Mucosa of descending colon (tissue), 3 donors: ENCODE results near the gene WDR20. TPM values are rescaled to one million over a fixed set of nuclear protein-coding genes. Genes with fewer than 3 reads are reported as not detected.

Experiments used
- ATAC-seq: fragments of 200-7000 bp; cut with Tn5 transposase; one replicate; pipeline ENCODE4 v1.9.1; 2020; ENCODE audit warnings: mild to moderate bottlenecking, moderate library complexity
- DNase-seq, 3 donors: peaks; one replicate each; pipeline ENCODE4 v3.0.0-alpha.2; 2020
- H3K36me3 ChIP-seq: fragments of 200-600 bp; one replicate; pipeline ENCODE4 v1.8.0; 2021; ENCODE audit warnings: low read depth, mild to moderate bottlenecking
- H3K4me1 ChIP-seq: fragments of 200-600 bp; one replicate; pipeline ENCODE4 v1.8.0; 2021; ENCODE audit warnings: low read depth, mild to moderate bottlenecking
- H3K4me3 ChIP-seq: fragments of 200-600 bp; one replicate; pipeline ENCODE4 v1.8.0; 2021; ENCODE audit warnings: mild to moderate bottlenecking
- H3K9me3 ChIP-seq: fragments of 200-600 bp; one replicate; pipeline ENCODE4 v1.8.0; 2021; ENCODE audit warnings: mild to moderate bottlenecking
- intact Hi-C, 2 donors: fragments of 100-400 bp; cut with DNase I in 1 of 2; cut with micrococcal nuclease in 1 of 2; formaldehyde crosslinking; loops; one replicate each; pipeline versions ENCODE4 v1.11.0 to v1.11.1; 2022; cut with DNase I, micrococcal nuclease
- total RNA-seq, 3 donors: library from RNA; stranded (reverse); fragmentation: NEBNext Ultra II Directional in 2 of 3; extraction: Animal tissue kit (Norgen Biotek cat#: 25700) in 2 of 3; gene quantifications; one replicate each; pipeline versions ENCODE4 v1.2.1 to v1.2.4, GENCODE V29; 2021 to 2023
- TF ChIP-seq, protein P1 (sequence below): fragments of 200-600 bp; IDR thresholded peaks from one replicate; pipeline ENCODE4 v1.8.0; 2022; ENCODE audit warnings: antibody characterized with exemption, mild to moderate bottlenecking
- donor health status: DM: no; HTN: no; CAD: no; lungs with moderate emphysema.
- donor health status: DM: no; HTN: no; CAD: no.
- donor health status: DM: no; HTN: yes; CAD: no.

The WDR20 gene
- total RNA-seq, 3 donors from 2014 or later: 36.2 to 49.4 (median 40.9) TPM

DNA sequence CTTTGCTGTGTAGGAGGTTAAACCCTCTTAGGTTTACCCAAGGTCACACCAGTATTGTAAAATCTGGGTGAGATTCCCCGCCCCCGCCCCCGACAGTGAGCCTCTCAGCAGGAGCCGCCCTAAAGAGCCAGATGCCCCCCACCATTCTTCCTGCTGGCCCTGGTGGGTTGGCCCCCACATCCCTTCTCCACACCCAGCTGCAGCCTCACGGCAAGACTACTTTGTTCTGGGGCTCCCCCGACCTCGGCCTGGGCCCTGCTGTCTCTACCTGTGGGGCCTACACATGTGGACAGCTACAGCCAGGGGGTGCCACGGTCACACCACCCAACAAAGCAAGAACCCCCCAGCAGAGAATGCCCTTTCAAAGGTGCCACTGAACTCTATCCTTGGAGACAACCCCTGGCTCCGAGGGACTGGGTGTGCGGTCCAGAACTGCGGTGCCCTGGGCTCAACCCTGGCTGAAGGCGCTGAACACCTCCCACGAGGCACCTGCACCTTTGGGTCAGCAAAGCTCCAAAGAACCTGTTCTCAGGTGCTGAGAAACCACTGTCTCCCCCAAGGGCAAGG, 82.4 kb downstream of the WDR20 start:
- DNase-seq (no peak), ATAC-seq (no peak)
- TF ChIP-seq, protein P1, sequence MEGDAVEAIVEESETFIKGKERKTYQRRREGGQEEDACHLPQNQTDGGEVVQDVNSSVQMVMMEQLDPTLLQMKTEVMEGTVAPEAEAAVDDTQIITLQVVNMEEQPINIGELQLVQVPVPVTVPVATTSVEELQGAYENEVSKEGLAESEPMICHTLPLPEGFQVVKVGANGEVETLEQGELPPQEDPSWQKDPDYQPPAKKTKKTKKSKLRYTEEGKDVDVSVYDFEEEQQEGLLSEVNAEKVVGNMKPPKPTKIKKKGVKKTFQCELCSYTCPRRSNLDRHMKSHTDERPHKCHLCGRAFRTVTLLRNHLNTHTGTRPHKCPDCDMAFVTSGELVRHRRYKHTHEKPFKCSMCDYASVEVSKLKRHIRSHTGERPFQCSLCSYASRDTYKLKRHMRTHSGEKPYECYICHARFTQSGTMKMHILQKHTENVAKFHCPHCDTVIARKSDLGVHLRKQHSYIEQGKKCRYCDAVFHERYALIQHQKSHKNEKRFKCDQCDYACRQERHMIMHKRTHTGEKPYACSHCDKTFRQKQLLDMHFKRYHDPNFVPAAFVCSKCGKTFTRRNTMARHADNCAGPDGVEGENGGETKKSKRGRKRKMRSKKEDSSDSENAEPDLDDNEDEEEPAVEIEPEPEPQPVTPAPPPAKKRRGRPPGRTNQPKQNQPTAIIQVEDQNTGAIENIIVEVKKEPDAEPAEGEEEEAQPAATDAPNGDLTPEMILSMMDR: no peak
- intact Hi-C loops: no loop called here
- Histone ChIP-seq H3K36me3 (no peaks in the 10 kb centered on the region), H3K4me3 (no peak overlapping the region), H3K9me3 (no peaks in the 10 kb centered on the region), H3K4me1 (no peaks in the 10 kb centered on the region)

DNA sequence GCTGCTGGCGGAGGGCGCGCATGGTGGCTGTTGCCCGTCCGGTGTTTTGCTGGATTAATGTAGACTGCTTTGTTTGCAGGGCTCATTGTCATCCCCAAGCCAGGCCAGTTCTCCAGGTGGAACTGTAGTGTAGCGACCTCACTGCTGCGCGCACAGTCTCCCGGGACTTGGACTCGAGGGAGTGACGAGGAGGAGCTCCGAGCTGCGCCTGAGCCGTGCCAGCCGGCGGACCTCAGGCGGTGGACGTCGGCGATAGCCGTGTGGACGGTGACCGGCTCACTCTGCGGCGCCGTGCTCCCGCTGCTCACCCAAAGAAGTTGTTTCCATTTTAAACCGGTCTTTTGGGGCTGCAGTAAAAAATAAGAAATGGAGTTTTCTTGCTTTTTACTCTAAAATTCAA, 83.1 kb downstream of the WDR20 start:
- TF ChIP-seq, protein P1: no peak
- Histone ChIP-seq H3K9me3 (no peaks in the 10 kb centered on the region), H3K4me3 (no peak overlapping the region), H3K4me1 (no peaks in the 10 kb centered on the region), H3K36me3 (no peaks in the 10 kb centered on the region)
- DNase-seq: no peak
- no peak for ATAC-seq
- intact Hi-C loops: no loop called here

DNA sequence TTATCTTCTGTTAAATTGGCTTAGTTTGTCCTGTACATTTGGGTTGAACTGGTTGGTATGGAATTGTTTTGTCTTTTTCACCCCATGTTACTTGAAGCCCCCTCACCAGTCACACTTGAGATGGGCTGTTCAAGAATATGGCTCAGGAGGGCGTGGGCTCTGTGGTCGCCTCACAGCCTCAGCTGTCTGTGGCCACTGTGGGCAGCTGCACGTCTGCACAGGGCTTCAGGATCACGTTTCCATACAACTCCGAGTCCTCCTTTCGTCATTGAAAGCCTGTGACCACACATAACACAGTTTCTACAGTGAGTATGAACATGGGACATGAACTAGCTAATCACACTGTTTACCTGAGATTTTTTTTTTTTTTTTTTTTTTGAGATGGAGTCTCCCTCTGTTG, 84.0 kb downstream of the WDR20 start:
- no peak for DNase-seq
- intact Hi-C loops: no loop called here
- ATAC-seq: no peak
- Histone ChIP-seq H3K9me3 (no peaks in the 10 kb centered on the region), H3K36me3 (no peaks in the 10 kb centered on the region), H3K4me3 (no peak overlapping the region), H3K4me1 (no peaks in the 10 kb centered on the region)
- TF ChIP-seq, protein P1: no peak

DNA sequence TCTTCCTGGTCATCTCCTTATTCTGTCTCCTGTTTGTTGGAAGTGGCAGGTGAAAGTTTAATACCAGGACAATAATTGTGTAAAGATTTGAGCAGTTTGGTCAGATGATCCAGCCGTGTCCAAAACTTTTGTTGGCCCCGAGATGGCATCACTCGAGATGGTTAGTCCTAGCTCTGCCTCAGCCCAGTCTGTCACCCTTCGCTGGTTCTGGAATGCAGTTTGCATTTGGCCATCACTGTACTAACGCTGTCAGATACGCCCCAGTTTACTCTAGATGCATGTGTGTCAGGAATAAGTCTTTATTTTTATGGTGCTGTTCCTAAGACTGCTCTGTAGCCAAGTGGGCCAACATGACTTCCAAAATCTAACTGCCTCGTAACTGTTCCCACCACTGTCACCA, 85.7 kb downstream of the WDR20 start:
- H3K4me3 ChIP-seq: no peak overlapping the region
- H3K4me1 ChIP-seq: no peaks in the 10 kb centered on the region
- intact Hi-C loops: no loop called here
- H3K9me3 ChIP-seq: no peaks in the 10 kb centered on the region
- no peak for DNase-seq
- TF ChIP-seq, protein P1: no peak
- no peaks in the 10 kb centered on the region for H3K36me3 ChIP-seq
- no peak for ATAC-seq

DNA sequence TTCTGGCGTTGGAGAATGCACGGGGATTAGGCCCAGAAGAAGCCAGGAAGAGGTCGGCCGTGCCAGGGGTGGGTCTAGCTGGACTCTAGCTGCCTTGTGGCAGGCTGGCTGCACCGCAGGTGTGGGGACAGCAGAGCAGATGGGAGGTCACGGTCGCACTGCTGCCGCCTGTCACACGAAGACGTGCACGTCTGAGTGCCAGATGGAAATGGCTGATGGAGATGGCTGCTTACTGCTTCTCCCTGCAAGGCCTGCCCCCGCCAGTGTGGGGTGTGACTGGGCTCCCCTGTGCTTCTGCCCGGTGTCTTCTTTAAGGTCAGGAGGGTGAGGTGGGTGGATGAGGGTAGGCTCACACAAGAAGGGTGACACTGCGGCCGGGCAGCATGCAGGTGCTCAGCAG, 86.2 kb downstream of the WDR20 start:
- TF ChIP-seq, protein P1: no peak
- no peak for DNase-seq
- no peaks in the 10 kb centered on the region for H3K4me1 ChIP-seq
- H3K9me3 ChIP-seq: no peaks in the 10 kb centered on the region
- intact Hi-C loops: no loop called here
- H3K4me3 ChIP-seq: no peak overlapping the region
- H3K36me3 ChIP-seq: no peaks in the 10 kb centered on the region
- no peak for ATAC-seq
